HepG2 (cell line): ENCODE results near the gene ATPAF1. TPM values are rescaled to one million over a fixed set of nuclear protein-coding genes. Genes with fewer than 3 reads are reported as not detected.

Experiments used
- AGO2 ChIP-seq: fragments of 200-400 bp; formaldehyde crosslinking; optimal IDR thresholded peaks from 2 replicates; pipeline ENCODE3; 2017; ENCODE audit warnings: mild to moderate bottlenecking, low read depth, low read length, moderate library complexity
- GABPA ChIP-seq, 2 experiments: IDR thresholded peaks; 2 replicates each; pipeline ENCODE4 v1.6.1; 2011 to 2016; ENCODE audit warnings: low read depth in 2 of 2, low read length in 1 of 2, missing biosample characterization in 1 of 2, missing genetic modification characterization in 1 of 2
- ISX ChIP-seq: sonication (generic); formaldehyde crosslinking; conservative IDR thresholded peaks from 2 replicates; pipeline ENCODE4 v1.5.0; 2020; ENCODE audit warnings: missing genetic modification reagents
- JDP2 ChIP-seq: sonication (generic); formaldehyde crosslinking; IDR thresholded peaks from 2 replicates; pipeline ENCODE4 v1.8.1; 2022; ENCODE audit warnings: missing genetic modification reagents, borderline replicate concordance
- PCBP1 ChIP-seq: fragments of 200-400 bp; formaldehyde crosslinking; IDR thresholded peaks from 2 replicates; pipeline ENCODE4 v1.6.1; 2017; ENCODE audit warnings: mild to moderate bottlenecking, low read depth, low read length, borderline replicate concordance
- RNF2 ChIP-seq: fragments of 450-650 bp; conservative IDR thresholded peaks from 2 replicates; pipeline ENCODE4 v1.6.1; 2016; ENCODE audit warnings: low read depth
- SMAD3 ChIP-seq: sonication (generic); formaldehyde crosslinking; IDR thresholded peaks from 2 replicates; pipeline ENCODE4 v1.4.0; 2020; ENCODE audit warnings: missing genetic modification reagents
- SP1 ChIP-seq, 2 experiments: fragments of 450-650 bp in 1 of 2; sonication (generic) in 1 of 2; formaldehyde crosslinking in 1 of 2; IDR thresholded peaks; 2 replicates each; pipeline versions ENCODE4 v1.4.0 to v1.6.1; 2016 to 2020; ENCODE audit warnings: missing genetic modification reagents in 1 of 2
- ZNF207 ChIP-seq: fragments of 450-650 bp; IDR thresholded peaks from 2 replicates; pipeline ENCODE4 v1.6.1; 2016; ENCODE audit warnings: antibody characterized with exemption, borderline replicate concordance
- ZNF674 ChIP-seq: sonication (generic); formaldehyde crosslinking; IDR thresholded peaks from 2 replicates; pipeline ENCODE4 v1.5.0; 2020; ENCODE audit warnings: low read depth, mild to moderate bottlenecking, missing genetic modification reagents
- ZNF766 ChIP-seq: sonication (generic); formaldehyde crosslinking; IDR thresholded peaks from 2 replicates; pipeline ENCODE4 v1.5.0; 2020; ENCODE audit warnings: missing genetic modification reagents, borderline replicate concordance
- polyA plus RNA-seq, 8 experiments: library from polyadenylated mRNA; depleted of rRNA in 3 of 8; stranded (reverse) in 7 of 8; unstranded in 1 of 8; fragments of >200 nt; fragmentation: Illumina TruSeq in 4 of 8; extraction: Trizol in 4 of 8; gene quantifications; 2 replicates each; pipeline versions ENCODE4 v1.2.1 to v1.2.3, GENCODE V29; 2011 to 2016; ENCODE audit warnings: low read depth in 4 of 8, missing spikeins in 1 of 8, mixed read lengths in 1 of 8; ENCODE audit not compliant: insufficient read depth in 1 of 8
- total RNA-seq, 5 experiments: library from RNA; depleted of rRNA; stranded (reverse); fragments of >200 nt; fragmentation: Illumina TruSeq; extraction: Trizol; gene quantifications; 2 replicates each; pipeline ENCODE4 v1.2.3, GENCODE V29; 2016; ENCODE audit warnings: low read depth in 1 of 5
- TF ChIP-seq, protein P1 (sequence below): sonication (generic); formaldehyde crosslinking; IDR thresholded peaks from 2 replicates; pipeline ENCODE4 v1.4.0; 2020; ENCODE audit warnings: missing genetic modification reagents
- TF ChIP-seq, protein P2 (sequence below): sonication (generic); formaldehyde crosslinking; IDR thresholded peaks from 2 replicates; pipeline ENCODE4 v1.8.0; 2023; ENCODE audit warnings: mild to moderate bottlenecking, missing genetic modification reagents
- TF ChIP-seq, protein P3 (sequence below): sonication (generic); formaldehyde crosslinking; IDR thresholded peaks from 2 replicates; pipeline ENCODE4 v1.5.0; 2020; ENCODE audit warnings: mild to moderate bottlenecking, missing genetic modification reagents
- TF ChIP-seq, protein P4 (sequence below): IDR thresholded peaks from 2 replicates; pipeline ENCODE4 v1.6.1; 2016; ENCODE audit warnings: low read depth, control low read depth
- TF ChIP-seq, protein P5 (sequence below): sonication (generic); formaldehyde crosslinking; IDR thresholded peaks from 2 replicates; pipeline ENCODE4 v1.8.1; 2023; ENCODE audit warnings: mild to moderate bottlenecking, moderate library complexity, missing genetic modification reagents

ATPAF1 gene
- total and polyA plus RNA-seq, 2 of the 13 experiments (the other 11 are each of a cell fraction or from before 2014, with no cell fraction given) = 66.6 to 76.7 TPM

DNA sequence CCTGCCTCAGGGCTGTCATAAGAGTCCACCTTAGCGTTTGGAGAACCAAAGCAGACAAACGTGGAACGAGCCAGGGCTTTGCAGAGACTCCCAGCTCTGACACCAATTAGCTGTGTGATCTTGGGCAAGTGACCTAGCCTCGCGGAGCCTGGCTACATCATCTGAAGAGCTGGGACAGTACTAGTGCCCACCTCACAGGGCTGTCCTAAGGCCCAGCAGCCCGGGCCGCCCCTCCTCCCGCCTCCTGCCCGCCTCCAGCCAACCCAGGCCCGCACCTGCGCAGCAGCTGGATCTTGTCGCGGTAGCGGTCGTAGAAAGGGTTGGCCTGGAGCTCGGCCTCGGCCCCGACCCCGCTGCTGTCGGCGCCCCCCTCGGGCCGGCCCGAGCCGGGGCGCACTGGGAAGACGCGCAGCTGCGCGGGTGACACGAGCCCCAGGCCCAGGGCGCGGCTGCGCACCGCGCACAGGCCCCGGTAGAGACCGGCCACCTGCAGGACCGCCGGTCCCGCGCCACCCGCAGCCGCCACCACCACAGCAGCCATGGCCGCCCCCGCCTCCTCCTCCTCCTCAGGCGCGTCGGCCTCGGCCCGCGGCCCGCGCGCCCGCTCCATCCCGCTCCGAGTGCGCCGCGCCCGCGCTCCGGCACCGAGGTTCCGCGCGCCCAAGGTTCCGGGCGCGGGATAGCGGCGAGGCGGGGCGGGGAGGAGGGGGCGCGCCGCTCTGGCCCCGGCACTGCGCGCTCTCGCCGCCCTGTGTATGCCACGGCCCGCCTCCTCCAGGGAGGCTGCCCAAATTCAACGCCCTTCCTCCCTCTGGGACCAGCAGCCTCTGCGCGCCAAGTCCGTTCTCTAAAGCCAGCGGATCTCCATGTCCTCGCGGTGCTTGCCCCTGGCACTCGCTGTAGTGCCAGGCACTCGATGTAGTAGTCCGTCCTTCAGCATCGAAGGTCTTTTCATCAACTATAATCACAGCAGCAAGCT is at the start of gene ATPAF1 (continued):
- TF ChIP-seq, protein P1, sequence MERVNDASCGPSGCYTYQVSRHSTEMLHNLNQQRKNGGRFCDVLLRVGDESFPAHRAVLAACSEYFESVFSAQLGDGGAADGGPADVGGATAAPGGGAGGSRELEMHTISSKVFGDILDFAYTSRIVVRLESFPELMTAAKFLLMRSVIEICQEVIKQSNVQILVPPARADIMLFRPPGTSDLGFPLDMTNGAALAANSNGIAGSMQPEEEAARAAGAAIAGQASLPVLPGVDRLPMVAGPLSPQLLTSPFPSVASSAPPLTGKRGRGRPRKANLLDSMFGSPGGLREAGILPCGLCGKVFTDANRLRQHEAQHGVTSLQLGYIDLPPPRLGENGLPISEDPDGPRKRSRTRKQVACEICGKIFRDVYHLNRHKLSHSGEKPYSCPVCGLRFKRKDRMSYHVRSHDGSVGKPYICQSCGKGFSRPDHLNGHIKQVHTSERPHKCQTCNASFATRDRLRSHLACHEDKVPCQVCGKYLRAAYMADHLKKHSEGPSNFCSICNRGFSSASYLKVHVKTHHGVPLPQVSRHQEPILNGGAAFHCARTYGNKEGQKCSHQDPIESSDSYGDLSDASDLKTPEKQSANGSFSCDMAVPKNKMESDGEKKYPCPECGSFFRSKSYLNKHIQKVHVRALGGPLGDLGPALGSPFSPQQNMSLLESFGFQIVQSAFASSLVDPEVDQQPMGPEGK (CRISPR knock-in tag) = no peak
- TF ChIP-seq RNF2 (no peak), ZNF207 (no peak), ZNF766 (0 out of 2 replicates have a peak, but pooled peaks have one; percentile 26), AGO2 (peak; percentile 63), ZNF674 (CRISPR knock-in tag) (0 out of 2 replicates have a peak, but pooled peaks have one; percentile 37), JDP2 (no peak), SMAD3 (no peak), GABPA (IDR thresholded peaks at IDR 0.05; ENCODE audit: low read depth, low read length) (peak; percentile 70), GABPA (CRISPR knock-in tag; IDR thresholded peaks at IDR 0.05; ENCODE audit: low read depth) (no peak), ISX (CRISPR knock-in tag) (no peak), PCBP1 (no peak), SP1 (IDR thresholded peaks at IDR 0.05) (no peak), SP1 (CRISPR knock-in tag; IDR thresholded peaks at IDR 0.05) (peak; percentile 47; the same call in 1 of the 2 replicates)
- TF ChIP-seq, protein P2, sequence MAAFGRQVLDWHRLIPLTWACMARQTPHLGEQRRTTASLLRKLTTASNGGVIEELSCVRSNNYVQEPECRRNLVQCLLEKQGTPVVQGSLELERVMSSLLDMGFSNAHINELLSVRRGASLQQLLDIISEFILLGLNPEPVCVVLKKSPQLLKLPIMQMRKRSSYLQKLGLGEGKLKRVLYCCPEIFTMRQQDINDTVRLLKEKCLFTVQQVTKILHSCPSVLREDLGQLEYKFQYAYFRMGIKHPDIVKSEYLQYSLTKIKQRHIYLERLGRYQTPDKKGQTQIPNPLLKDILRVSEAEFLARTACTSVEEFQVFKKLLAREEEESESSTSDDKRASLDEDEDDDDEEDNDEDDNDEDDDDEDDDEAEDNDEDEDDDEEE (CRISPR knock-in tag) = 0 out of 2 replicates have a peak, but pooled peaks have one; percentile 43
- TF ChIP-seq, protein P3, sequence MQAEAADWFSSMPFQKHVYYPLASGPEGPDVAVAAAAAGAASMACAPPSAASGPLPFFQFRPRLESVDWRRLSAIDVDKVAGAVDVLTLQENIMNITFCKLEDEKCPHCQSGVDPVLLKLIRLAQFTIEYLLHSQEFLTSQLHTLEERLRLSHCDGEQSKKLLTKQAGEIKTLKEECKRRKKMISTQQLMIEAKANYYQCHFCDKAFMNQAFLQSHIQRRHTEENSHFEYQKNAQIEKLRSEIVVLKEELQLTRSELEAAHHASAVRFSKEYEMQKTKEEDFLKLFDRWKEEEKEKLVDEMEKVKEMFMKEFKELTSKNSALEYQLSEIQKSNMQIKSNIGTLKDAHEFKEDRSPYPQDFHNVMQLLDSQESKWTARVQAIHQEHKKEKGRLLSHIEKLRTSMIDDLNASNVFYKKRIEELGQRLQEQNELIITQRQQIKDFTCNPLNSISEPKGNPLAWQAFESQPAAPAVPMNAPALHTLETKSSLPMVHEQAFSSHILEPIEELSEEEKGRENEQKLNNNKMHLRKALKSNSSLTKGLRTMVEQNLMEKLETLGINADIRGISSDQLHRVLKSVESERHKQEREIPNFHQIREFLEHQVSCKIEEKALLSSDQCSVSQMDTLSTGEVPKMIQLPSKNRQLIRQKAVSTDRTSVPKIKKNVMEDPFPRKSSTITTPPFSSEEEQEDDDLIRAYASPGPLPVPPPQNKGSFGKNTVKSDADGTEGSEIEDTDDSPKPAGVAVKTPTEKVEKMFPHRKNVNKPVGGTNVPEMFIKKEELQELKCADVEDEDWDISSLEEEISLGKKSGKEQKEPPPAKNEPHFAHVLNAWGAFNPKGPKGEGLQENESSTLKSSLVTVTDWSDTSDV (CRISPR knock-in tag) = peak; percentile 57; the same call in 1 of the 2 replicates
- TF ChIP-seq, protein P4, sequence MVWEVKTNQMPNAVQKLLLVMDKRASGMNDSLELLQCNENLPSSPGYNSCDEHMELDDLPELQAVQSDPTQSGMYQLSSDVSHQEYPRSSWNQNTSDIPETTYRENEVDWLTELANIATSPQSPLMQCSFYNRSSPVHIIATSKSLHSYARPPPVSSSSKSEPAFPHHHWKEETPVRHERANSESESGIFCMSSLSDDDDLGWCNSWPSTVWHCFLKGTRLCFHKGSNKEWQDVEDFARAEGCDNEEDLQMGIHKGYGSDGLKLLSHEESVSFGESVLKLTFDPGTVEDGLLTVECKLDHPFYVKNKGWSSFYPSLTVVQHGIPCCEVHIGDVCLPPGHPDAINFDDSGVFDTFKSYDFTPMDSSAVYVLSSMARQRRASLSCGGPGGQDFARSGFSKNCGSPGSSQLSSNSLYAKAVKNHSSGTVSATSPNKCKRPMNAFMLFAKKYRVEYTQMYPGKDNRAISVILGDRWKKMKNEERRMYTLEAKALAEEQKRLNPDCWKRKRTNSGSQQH (CRISPR knock-in tag) = peak; percentile 50; the same call in 1 of the 2 replicates
- TF ChIP-seq, protein P5, sequence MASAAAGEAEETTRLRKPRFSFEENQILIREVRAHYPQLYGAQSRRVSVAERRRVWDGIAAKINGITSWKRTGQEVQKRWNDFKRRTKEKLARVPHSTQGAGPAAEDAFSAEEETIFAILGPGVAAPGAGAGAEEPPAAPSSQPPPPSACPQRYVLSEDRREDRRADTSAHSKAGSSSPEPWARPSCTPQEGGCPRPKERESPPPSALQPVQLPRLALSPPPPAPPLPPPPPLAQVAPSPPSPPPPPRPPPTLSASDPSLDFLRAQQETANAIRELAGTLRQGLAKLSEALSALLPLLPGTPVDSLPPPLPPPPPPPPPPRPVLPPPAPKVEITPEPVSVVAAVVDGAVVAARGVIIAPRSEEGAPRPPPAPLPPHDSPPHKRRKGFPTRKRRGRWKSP = 0 out of 2 replicates have a peak, but pooled peaks have one; percentile 46
